WERI-Rb-1 (cell line): ENCODE measurements around the gene CREBRF.
"Not testable (repeated sequence)": the region's sequence is repeated elsewhere in the genome, so short reads cannot be mapped to it uniquely, and the experiment has no call there.

Experiments used
- DNase-seq: peaks from one replicate; pipeline ENCODE4 v3.0.0-alpha.2; 2020
- H3K27ac ChIP-seq: fragments of 250-450 bp; sonication (Bioruptor Pico); 2 replicates; pipeline ENCODE4 v1.5.1; 2020; ENCODE audit warnings: mild to moderate bottlenecking, moderate library complexity
- H3K27me3 ChIP-seq: fragments of 250-450 bp; sonication (Bioruptor Pico); 2 replicates; pipeline ENCODE4 v1.5.1; 2021; ENCODE audit warnings: mild to moderate bottlenecking, low read depth, moderate library complexity; ENCODE audit not compliant: insufficient read depth, severe bottlenecking
- H3K36me3 ChIP-seq: fragments of 250-450 bp; sonication (Bioruptor Pico); 2 replicates; pipeline ENCODE4 v1.5.1; 2020; ENCODE audit warnings: mild to moderate bottlenecking, moderate library complexity
- H3K4me3 ChIP-seq: 2 replicates; pipeline ENCODE4 v1.5.1; 2011; ENCODE audit warnings: low read depth, mild to moderate bottlenecking, control low read depth, low read length
- H3K9me3 ChIP-seq: fragments of 250-450 bp; sonication (Bioruptor Pico); 2 replicates; pipeline ENCODE4 v1.5.1; 2021; ENCODE audit warnings: mild to moderate bottlenecking, moderate library complexity; ENCODE audit not compliant: severe bottlenecking
- TF ChIP-seq, protein P1 (sequence below): IDR thresholded peaks from 2 replicates; pipeline ENCODE4 v1.5.1; 2011; ENCODE audit warnings: low read depth, mild to moderate bottlenecking, control low read depth, inconsistent platforms, low read length

The CREBRF gene

DNA sequence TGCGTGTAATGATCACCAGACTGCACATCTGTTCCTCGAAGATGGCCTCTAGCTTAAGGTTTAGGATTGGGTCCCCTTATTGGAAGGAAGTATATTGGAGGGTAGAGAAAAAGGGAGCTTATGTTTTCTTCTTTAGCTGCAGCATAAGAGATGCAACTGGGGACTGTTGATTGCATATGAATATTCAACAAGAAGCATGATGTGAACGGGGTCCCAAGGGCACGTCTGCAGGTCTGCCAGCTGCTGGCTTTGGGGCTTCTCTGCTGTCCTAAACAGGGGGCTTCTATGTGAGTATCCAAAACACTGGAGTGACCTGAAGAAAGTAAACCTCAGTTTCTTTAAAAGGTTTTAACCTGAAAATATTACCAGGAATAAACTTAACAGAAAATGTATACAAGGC, 84.6 kb downstream of the CREBRF start:
- Histone ChIP-seq H3K9me3 (no peaks in the 10 kb centered on the region), H3K4me3 (no peak overlapping the region), H3K27me3 (no peaks in the 10 kb centered on the region), H3K27ac (no peak overlapping the region), H3K36me3 (peaks cover 4% of the 10 kb centered on the region)
- no peak for DNase-seq
- TF ChIP-seq, protein P1, sequence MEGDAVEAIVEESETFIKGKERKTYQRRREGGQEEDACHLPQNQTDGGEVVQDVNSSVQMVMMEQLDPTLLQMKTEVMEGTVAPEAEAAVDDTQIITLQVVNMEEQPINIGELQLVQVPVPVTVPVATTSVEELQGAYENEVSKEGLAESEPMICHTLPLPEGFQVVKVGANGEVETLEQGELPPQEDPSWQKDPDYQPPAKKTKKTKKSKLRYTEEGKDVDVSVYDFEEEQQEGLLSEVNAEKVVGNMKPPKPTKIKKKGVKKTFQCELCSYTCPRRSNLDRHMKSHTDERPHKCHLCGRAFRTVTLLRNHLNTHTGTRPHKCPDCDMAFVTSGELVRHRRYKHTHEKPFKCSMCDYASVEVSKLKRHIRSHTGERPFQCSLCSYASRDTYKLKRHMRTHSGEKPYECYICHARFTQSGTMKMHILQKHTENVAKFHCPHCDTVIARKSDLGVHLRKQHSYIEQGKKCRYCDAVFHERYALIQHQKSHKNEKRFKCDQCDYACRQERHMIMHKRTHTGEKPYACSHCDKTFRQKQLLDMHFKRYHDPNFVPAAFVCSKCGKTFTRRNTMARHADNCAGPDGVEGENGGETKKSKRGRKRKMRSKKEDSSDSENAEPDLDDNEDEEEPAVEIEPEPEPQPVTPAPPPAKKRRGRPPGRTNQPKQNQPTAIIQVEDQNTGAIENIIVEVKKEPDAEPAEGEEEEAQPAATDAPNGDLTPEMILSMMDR: no peak

DNA sequence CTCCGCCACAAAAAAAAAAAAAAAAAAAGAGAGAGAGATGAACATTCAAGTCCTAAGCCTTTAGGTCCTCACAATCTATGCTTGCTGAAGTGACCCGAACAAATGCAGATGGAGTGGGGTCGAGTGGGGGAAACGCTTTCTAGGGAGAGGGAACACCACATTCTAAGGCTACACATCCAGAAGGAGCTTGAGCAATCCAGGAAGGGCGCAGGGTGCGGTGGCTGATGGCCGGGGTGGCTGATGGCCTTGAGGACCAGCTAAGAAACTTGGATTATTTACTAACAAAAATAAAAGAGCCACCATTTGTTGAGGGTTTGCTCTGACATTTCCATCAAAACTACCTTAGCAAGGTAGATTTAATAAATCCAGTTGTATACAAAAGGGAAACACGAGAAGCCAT, 87.4 kb downstream of the CREBRF start:
- no peak overlapping the region for H3K4me3 ChIP-seq
- no peak for DNase-seq
- H3K36me3 ChIP-seq: peaks cover 4% of the 10 kb centered on the region
- no peaks in the 10 kb centered on the region for H3K9me3 ChIP-seq
- TF ChIP-seq, protein P1: no peak
- H3K27me3 ChIP-seq: no peaks in the 10 kb centered on the region
- no peak overlapping the region for H3K27ac ChIP-seq

DNA sequence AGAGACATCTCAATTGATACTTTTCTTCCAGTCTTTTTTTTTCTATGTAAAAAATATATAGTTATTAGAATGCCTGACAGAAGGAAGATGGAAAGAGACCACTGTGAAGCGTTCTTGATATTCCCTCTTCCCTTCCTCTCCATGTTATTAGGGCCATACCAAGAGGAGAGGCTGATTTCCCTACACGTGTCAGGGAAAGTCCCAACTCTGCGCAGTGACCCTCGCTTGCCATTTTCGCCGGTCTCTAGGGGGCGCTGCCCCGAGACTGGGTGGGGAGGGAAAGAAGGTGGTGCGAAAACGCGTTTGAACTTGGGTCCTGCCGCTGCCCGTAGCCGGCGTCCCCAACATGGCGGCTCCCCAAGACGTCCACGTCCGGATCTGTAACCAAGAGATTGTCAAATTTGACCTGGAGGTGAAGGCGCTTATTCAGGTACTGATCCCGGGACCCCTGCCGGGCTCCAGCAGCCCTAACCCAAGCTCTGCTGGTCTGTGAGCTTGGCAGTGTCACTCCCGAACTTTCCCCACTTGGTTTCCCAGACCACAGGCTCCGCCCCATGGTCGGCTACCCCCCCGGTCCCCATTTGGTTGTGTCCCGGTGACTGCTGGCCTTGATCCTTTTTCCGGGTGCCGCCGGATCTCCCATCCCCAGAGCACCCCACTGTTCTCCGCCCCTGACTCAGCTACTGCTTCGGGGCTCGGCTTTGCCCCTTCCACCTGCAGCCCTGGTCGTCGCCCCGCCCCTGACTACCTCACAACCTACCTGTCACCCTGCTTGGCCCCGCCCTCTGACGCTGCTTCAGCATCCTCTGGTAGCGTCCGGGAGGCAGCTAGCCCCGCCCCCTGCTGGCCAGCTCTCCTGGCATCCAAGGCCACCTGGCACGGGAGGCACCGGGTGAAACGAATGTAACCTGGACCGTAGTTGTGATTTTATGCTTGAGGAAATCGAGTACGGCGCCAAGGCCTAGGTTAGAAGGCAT, 88.3 kb downstream of the CREBRF start, which contains the start of gene BNIP1:
BNIP1 (plus strand) TSS at position 332 of the 977 bp plus-strand sequence; CDS start at position 347, 15 bp downstream.
- peak within 1 kb of the TSS; percentile 64 for H3K4me3 ChIP-seq
- H3K36me3 ChIP-seq: peaks cover 6% of the 10 kb centered on the region
- no peaks in the 10 kb centered on the region for H3K9me3 ChIP-seq
- H3K27me3 ChIP-seq: no peaks in the 10 kb centered on the region
- TF ChIP-seq, protein P1: peak; percentile 95
- peak; percentile 97 for DNase-seq
- peak within 1 kb of the TSS; percentile 88 for H3K27ac ChIP-seq

DNA sequence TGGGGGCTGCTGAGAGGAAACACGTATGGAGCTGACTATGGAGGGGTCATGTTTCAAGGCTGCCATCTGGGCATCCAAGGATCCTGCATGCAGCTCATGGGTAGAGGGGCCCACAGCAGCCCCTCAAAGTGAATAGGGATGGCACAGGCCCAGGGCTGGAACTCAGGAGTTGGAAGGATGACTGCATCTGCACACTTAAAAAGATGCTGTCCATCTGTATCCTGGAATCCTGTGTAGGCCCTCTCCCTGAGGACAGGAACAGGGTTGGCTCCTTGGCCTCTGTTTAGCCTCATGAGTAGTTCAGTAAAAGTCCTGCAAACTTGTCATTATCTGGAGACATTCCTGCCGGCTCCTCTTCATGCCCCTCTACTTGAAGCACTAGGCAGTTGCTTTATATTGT, 92.2 kb downstream of the CREBRF start:
- no peak overlapping the region for H3K27ac ChIP-seq
- H3K4me3 ChIP-seq: no peak overlapping the region
- peaks cover 7% of the 10 kb centered on the region for H3K36me3 ChIP-seq
- no peaks in the 10 kb centered on the region for H3K9me3 ChIP-seq
- TF ChIP-seq, protein P1: no peak
- DNase-seq: no peak
- no peaks in the 10 kb centered on the region for H3K27me3 ChIP-seq

DNA sequence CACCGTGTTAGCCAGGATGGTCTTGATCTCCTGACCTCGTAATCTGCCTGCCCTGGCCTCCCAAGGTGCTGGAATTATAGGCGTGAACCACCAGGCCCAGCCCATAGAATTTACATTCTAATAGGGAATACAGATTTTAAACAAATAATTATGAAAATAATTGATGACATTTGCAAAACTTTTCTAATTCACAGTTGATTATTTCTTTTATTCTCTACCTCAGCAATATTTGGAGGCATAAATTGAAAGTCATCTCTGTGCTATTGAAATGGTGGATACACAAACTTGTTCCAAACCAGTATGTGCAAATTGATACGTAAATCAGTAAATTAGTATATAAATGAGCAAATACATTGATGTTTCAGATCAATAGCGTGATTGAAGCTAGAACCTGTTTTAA, 96.4 kb downstream of the CREBRF start:
- no peaks in the 10 kb centered on the region for H3K9me3 ChIP-seq
- no peak overlapping the region for H3K4me3 ChIP-seq
- no peaks in the 10 kb centered on the region for H3K27me3 ChIP-seq
- TF ChIP-seq, protein P1: no peak
- DNase-seq: no peak
- peaks cover 7% of the 10 kb centered on the region for H3K36me3 ChIP-seq
- no peak overlapping the region for H3K27ac ChIP-seq

DNA sequence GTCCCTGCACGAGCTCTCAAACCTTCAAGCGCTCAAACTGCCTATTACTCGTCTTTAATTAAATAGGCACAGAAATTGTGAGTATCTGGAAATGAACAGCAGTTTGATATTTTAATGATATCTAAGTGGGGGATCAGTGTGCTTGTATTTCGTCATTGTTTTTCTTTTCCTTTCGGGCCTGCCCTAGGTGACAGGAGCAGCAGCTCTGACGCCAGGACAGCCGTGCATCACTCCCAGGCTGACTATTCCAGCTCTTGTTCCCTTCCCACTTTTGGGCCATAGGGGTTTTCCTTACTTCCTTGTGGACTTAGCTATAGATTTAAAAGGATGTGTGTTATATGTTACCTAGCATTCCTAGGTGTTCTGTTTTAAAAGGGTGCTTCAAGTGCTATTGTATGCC, 97.7 kb downstream of the CREBRF start:
- TF ChIP-seq, protein P1: no peak
- Histone ChIP-seq H3K27me3 (no peaks in the 10 kb centered on the region), H3K4me3 (no peak overlapping the region), H3K27ac (no peak overlapping the region), H3K36me3 (peaks cover 7% of the 10 kb centered on the region), H3K9me3 (no peaks in the 10 kb centered on the region)
- no peak for DNase-seq

DNA sequence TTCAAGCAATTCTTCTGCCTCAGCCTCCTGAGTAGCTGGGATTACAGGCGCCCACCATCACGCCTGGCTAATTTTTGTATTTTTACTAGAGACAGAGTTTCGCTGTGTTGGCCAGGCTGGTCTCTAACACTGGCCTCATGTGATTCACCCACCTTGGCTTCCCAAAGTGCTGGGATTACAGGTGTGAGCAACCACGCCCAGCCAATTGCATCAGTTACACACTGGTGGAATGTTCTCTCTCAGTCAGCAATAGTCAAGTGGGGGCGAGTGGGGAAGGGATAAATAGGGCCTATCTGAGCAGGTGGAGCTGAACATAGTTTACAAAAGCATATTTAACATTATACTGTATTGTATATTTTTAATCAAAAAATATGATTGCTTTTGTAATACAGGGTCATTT, 98.5 kb downstream of the CREBRF start:
- H3K27me3 ChIP-seq, H3K4me3 ChIP-seq, H3K27ac ChIP-seq, H3K9me3 ChIP-seq, DNase-seq, H3K36me3 ChIP-seq: not testable (repeated sequence)
